Myometrial cell (primary cell): Measurements from ENCODE around the gene ZBTB37. TPM values are rescaled to one million over a fixed set of nuclear protein-coding genes. Genes with fewer than 3 reads are reported as not detected.

ENCODE experiments used
- total RNA-seq: library from RNA; depleted of rRNA; stranded (reverse); fragments of >200 nt; gene quantifications from 2 replicates; pipeline ENCODE4 v1.2.3, GENCODE V29; 2015

ZBTB37 gene
- total RNA-seq = 1.2 and 1.9 TPM in 2 replicates

GRCh38 chr1:173868266-173869020, at the start of gene ZBTB37:
Gene ZBTB37 (plus strand): TSS chr1:173868380. CDS start chr1:173870226, 1,846 bp downstream.

GRCh38 chr1:173824315-173825081, 43.7 kb upstream of the ZBTB37 start, which contains the start of the genes CENPL and DARS2:
Gene CENPL (minus strand): TSS chr1:173824883. CDS start chr1:173811299, 13,584 bp downstream.
Gene DARS2 (plus strand): TSS chr1:173824673. CDS start chr1:173825230, 557 bp downstream.

GRCh38 chr1:173867753-173868265, 371 bp upstream of the ZBTB37 start, which contains the start of gene GAS5:
Gene GAS5 (minus strand): TSS chr1:173867989.

GRCh38 chr1:173917149-173917548, 49.0 kb downstream of the ZBTB37 start, which contains the start of gene SERPINC1:
Gene SERPINC1 (minus strand): TSS chr1:173917327. CDS start chr1:173917259, 68 bp downstream.

Other genes with a start within 250 kb of the ZBTB37 start
- not detected in 2 replicates for gene TEX50, start 233.0 kb upstream of the ZBTB37 start, total RNA-seq
- 0.53 TPM in 1 of 2 replicates, not detected in the other for gene ANKRD45, start 198.5 kb upstream of the ZBTB37 start, total RNA-seq
- gene KLHL20, start 153.4 kb upstream of the ZBTB37 start, total RNA-seq = 22.2 and 24.5 TPM in 2 replicates
- gene DARS2, start 43.7 kb upstream of the ZBTB37 start, total RNA-seq = 23.6 and 27.5 TPM in 2 replicates
- gene CENPL, start 43.5 kb upstream of the ZBTB37 start, total RNA-seq = 8.4 and 16.3 TPM in 2 replicates
- 389 and 390 TPM in 2 replicates for gene GAS5, start 391 bp upstream of the ZBTB37 start, total RNA-seq
- not detected in 2 replicates for gene SERPINC1, start 48.9 kb downstream of the ZBTB37 start, total RNA-seq
- gene RC3H1, start 154.0 kb downstream of the ZBTB37 start, total RNA-seq = 7.8 and 10.5 TPM in 2 replicates